ENCODE measurements around the gene HBA1.
"Not testable (repeated sequence)": the region's sequence is repeated elsewhere in the genome, so short reads cannot be mapped to it uniquely, and the experiment has no call there.

The HBA1 gene

GRCh38 chr16:160242-160641 lies 16.2 kb upstream of the HBA1 start:
- not testable (repeated sequence) for DNase-seq

- DNase-seq, result no peak
Observed at GRCh38 chr16:160691-161190, 15.7 kb upstream of the HBA1 start.

- no peak for DNase-seq
Observed at GRCh38 chr16:162271-162991, 14.0 kb upstream of the HBA1 start.

GRCh38 chr16:163139-163538 lies 13.3 kb upstream of the HBA1 start:
- not testable (repeated sequence) for DNase-seq

- not testable (repeated sequence) for DNase-seq
Observed at GRCh38 chr16:163696-164095, 12.8 kb upstream of the HBA1 start.

- DNase-seq, result not testable (repeated sequence)
Observed at GRCh38 chr16:164134-164823, 12.2 kb upstream of the HBA1 start.

- DNase-seq, result no peak
Observed at GRCh38 chr16:164827-165538, 11.5 kb upstream of the HBA1 start.

- DNase-seq, result peak in 1 of 2 donors; percentile 27
Observed at GRCh38 chr16:165539-166374, 10.7 kb upstream of the HBA1 start, which contains the start of gene HBM. HBM (plus strand) TSS chr16:165978; CDS start chr16:165998, 20 bp downstream.

GRCh38 chr16:166375-167121 lies 9.9 kb upstream of the HBA1 start:
- DNase-seq, result no peak

GRCh38 chr16:167122-167690 lies 9.3 kb upstream of the HBA1 start:
- DNase-seq, result no peak

- no peak for DNase-seq
Observed at GRCh38 chr16:168424-168823, 8.1 kb upstream of the HBA1 start.

- DNase-seq, result no peak
Observed at GRCh38 chr16:169014-169413, 7.5 kb upstream of the HBA1 start.

- not testable (repeated sequence) for DNase-seq
Observed at GRCh38 chr16:170088-170507, 6.4 kb upstream of the HBA1 start.

- no peak for DNase-seq
Observed at GRCh38 chr16:170788-171187, 5.7 kb upstream of the HBA1 start.

GRCh38 chr16:172374-172941 lies 4.0 kb upstream of the HBA1 start, which contains the start of gene HBA2:
HBA2 (plus strand) TSS chr16:172876; CDS start chr16:172913, 37 bp downstream.
- not testable (repeated sequence) for DNase-seq

- DNase-seq, result not testable (repeated sequence)
Observed at GRCh38 chr16:173211-173854, 3.1 kb upstream of the HBA1 start.

- DNase-seq, result not testable (repeated sequence)
Observed at GRCh38 chr16:173928-174769, 2.3 kb upstream of the HBA1 start.

GRCh38 chr16:175011-175949 lies 1.2 kb upstream of the HBA1 start:
- DNase-seq, result no peak

Measured in activated CD4-positive, alpha-beta T cell treated with anti-CD3 and anti-CD28 coated beads for 4 hours (primary cell).